Esophagus squamous epithelium (tissue), 5 donors: ENCODE measurements around the gene RHBDL3. TPM values are rescaled to one million over a fixed set of nuclear protein-coding genes. Genes with fewer than 3 reads are reported as not detected.

Source experiments
- DNase-seq: peaks from one replicate; lab custom pipeline; 2025; lab: John Stamatoyannopoulos, UW
- H3K27ac ChIP-seq, 4 donors: fragments of 200-600 bp; sonication (generic); one replicate each; pipeline ENCODE4 v1.5.1; 2016 to 2019; ENCODE audit warnings: mild to moderate bottlenecking in 1 of 4
- H3K27me3 ChIP-seq, 4 donors: fragments of 200-600 bp; sonication (generic); 1 replicate in 3 of 4; 2 replicates in 1 of 4; pipeline versions ENCODE4 v1.5.1 to v1.6.0; 2017 to 2021; ENCODE audit warnings: antibody characterized with exemption in 1 of 4
- H3K36me3 ChIP-seq, 3 donors: fragments of 200-600 bp; sonication (generic); one replicate each; pipeline ENCODE4 v1.5.1; 2016 to 2019
- H3K4me1 ChIP-seq, 3 donors: fragments of 200-600 bp; sonication (generic); one replicate each; pipeline ENCODE4 v1.5.1; 2017 to 2019
- H3K4me3 ChIP-seq, 4 donors: fragments of 200-600 bp; sonication (generic); 1 replicate in 3 of 4; 2 replicates in 1 of 4; pipeline ENCODE4 v1.5.1; 2016 to 2019; ENCODE audit warnings: mild to moderate bottlenecking in 2 of 4, moderate library complexity in 1 of 4
- H3K9me3 ChIP-seq, 3 donors: fragments of 200-600 bp; sonication (generic); one replicate each; pipeline ENCODE4 v1.5.1; 2016 to 2019
- CTCF ChIP-seq, 6 experiments: fragments of 450-650 bp in 4 of 6; fragments of 200-600 bp in 2 of 6; sonication (generic) in 2 of 6; IDR thresholded peaks; one replicate each; pipeline ENCODE4 v1.5.1; 2016 to 2019; ENCODE audit warnings: antibody characterized with exemption in 6 of 6, mild to moderate bottlenecking in 4 of 6, moderate library complexity in 4 of 6
- POLR2A ChIP-seq, 4 donors: fragments of 450-650 bp; IDR thresholded peaks; one replicate each; pipeline ENCODE4 v1.6.1; 2017; ENCODE audit warnings: antibody characterized with exemption in 4 of 4, mild to moderate bottlenecking in 4 of 4, moderate library complexity in 3 of 4
- WGBS, 2 donors: methylation state at CpG; one replicate each; pipeline ENCODE4 v1.1.5; 2018; 5-methylcytosine and 5-hydroxymethylcytosine counted together
- intact Hi-C: fragments of 100-400 bp; cut with DNase I; formaldehyde crosslinking; loops from one replicate; pipeline ENCODE4 v1.15.0; 2022
- total RNA-seq, 4 donors: library from RNA; depleted of rRNA; stranded (reverse); fragments of >200 nt; gene quantifications; one replicate each; pipeline ENCODE4 v1.1.0, GENCODE V29; 2016
- donor health status: DM: yes; HTN: yes; CAD: no.

RHBDL3 gene
- total RNA-seq, 4 donors from 2014 or later, result 0.09 to 1.1 (median 0.76) TPM; not detected in 1

- Histone ChIP-seq H3K4me1 (peaks cover 0 to 12% (median 0%) of the 10 kb centered on the region in 3 donors), H3K9me3 (no peaks in the 10 kb centered on the region), H3K36me3 (no peaks in the 10 kb centered on the region), H3K4me3 (no peak overlapping the region), H3K27me3 (peaks cover 0 to 13% (median 0%) of the 10 kb centered on the region in 4 donors), H3K27ac (no peak overlapping the region)
- no peak for DNase-seq
- TF ChIP-seq POLR2A (IDR thresholded peaks at IDR 0.05) (no peak), CTCF (IDR thresholded peaks at IDR 0.05) (no peak)
- WGBS, 2 donors, result 57 to 65% methylated on average over 12 to 20 of the region's 20 CpGs
- intact Hi-C loops, result no loop called here
These were observed 18.1 kb downstream of the RHBDL3 start for GRCh38 chr17:32283745-32284201.

GRCh38 chr17:32285306-32285705 lies 19.7 kb downstream of the RHBDL3 start:
- Histone ChIP-seq H3K36me3 (no peaks in the 10 kb centered on the region), H3K9me3 (no peaks in the 10 kb centered on the region), H3K27ac (no peak overlapping the region), H3K27me3 (peaks cover 0 to 13% (median 0%) of the 10 kb centered on the region in 4 donors), H3K4me3 (no peak overlapping the region), H3K4me1 (peaks cover 0 to 12% (median 0%) of the 10 kb centered on the region in 3 donors)
- TF ChIP-seq CTCF (IDR thresholded peaks at IDR 0.05) (no peak), POLR2A (IDR thresholded peaks at IDR 0.05) (no peak)
- WGBS, 2 donors, result 83 to 90% methylated on average over 6 to 8 of the region's 8 CpGs
- no peak for DNase-seq
- intact Hi-C loops, result no loop called here

- Histone ChIP-seq H3K4me1 (peaks cover 0 to 6% (median 0%) of the 10 kb centered on the region in 3 donors), H3K9me3 (no peaks in the 10 kb centered on the region), H3K27ac (no peak overlapping the region), H3K4me3 (no peak overlapping the region), H3K27me3 (peaks cover 0 to 13% (median 0%) of the 10 kb centered on the region in 4 donors), H3K36me3 (no peaks in the 10 kb centered on the region)
- no peak for DNase-seq
- TF ChIP-seq CTCF (IDR thresholded peaks at IDR 0.05) (no peak), POLR2A (IDR thresholded peaks at IDR 0.05) (no peak)
- WGBS, 2 donors, result 75 to 87% methylated on average over 4 to 5 of the region's 9 CpGs
- intact Hi-C loops, result no loop called here
These were observed 20.3 kb downstream of the RHBDL3 start for GRCh38 chr17:32285746-32286517.

- peaks cover 0 to under 1% (median 0%) of the 10 kb centered on the region in 3 donors for H3K4me1 ChIP-seq
- no peak for DNase-seq
- intact Hi-C loops, result no loop called here
- WGBS, 2 donors, result 60 to 68% methylated on average over 3 to 4 of the region's 5 CpGs
- no peaks in the 10 kb centered on the region for H3K9me3 ChIP-seq
- no peak overlapping the region for H3K27ac ChIP-seq
- H3K36me3 ChIP-seq, result no peaks in the 10 kb centered on the region
- H3K4me3 ChIP-seq, result no peak overlapping the region
- peaks cover 0 to 13% (median 0%) of the 10 kb centered on the region in 4 donors for H3K27me3 ChIP-seq
- TF ChIP-seq POLR2A (IDR thresholded peaks at IDR 0.05) (no peak), CTCF (IDR thresholded peaks at IDR 0.05) (no peak)
These were observed 20.9 kb downstream of the RHBDL3 start for GRCh38 chr17:32286518-32286900.

GRCh38 chr17:32287804-32288511 lies 22.3 kb downstream of the RHBDL3 start:
- Histone ChIP-seq H3K27ac (no peak overlapping the region), H3K9me3 (no peaks in the 10 kb centered on the region), H3K27me3 (peaks cover 0 to 13% (median 0%) of the 10 kb centered on the region in 4 donors), H3K36me3 (no peaks in the 10 kb centered on the region), H3K4me1 (no peaks in the 10 kb centered on the region), H3K4me3 (no peak overlapping the region)
- intact Hi-C loops, result no loop called here
- TF ChIP-seq CTCF (IDR thresholded peaks at IDR 0.05) (no peak), POLR2A (IDR thresholded peaks at IDR 0.05) (no peak)
- DNase-seq, result no peak
- 82 to 86% methylated on average over 8 to 9 of the region's 10 CpGs for WGBS, 2 donors
